Fibroblast of gingiva (primary cell): Measurements from ENCODE around the gene SREK1IP1.
A peak's percentile ranks its signal among the peaks of the same experiment; 100 is the strongest.
"Not testable (repeated sequence)": the region's sequence is repeated elsewhere in the genome, so short reads cannot be mapped to it uniquely, and the experiment has no call there.

Experiments
- DNase-seq: peaks from one replicate; pipeline ENCODE4 v3.0.0-alpha.2; 2011; ENCODE audit warnings: low read depth

The SREK1IP1 gene

DNA sequence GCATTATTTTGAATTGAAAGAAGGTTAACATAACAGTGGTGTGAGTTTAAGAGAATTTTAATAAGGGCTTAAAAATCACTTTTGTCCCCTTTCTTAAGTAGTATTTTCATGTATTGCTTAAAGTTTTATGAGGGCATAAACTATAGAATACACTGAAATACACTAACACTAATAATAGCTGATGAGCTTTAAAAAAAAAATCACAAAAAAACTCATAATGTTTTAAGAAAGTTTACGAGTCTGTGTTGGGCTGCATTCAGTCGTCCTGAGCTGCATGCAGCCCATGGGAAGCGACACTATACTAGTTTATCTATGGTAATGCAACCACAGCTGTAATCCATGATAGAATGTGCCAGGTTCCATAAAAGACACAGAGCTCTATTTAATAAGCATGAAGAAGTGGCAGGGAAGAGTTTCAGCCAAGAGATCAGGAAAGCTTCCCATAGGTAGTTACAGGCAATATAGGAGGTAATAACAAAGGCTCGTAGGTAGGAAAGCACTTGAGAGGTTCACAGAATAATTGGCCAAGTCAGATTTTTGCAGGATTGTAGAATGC lies 4.5 kb downstream of the SREK1IP1 start:
- DNase-seq: no peak

DNA sequence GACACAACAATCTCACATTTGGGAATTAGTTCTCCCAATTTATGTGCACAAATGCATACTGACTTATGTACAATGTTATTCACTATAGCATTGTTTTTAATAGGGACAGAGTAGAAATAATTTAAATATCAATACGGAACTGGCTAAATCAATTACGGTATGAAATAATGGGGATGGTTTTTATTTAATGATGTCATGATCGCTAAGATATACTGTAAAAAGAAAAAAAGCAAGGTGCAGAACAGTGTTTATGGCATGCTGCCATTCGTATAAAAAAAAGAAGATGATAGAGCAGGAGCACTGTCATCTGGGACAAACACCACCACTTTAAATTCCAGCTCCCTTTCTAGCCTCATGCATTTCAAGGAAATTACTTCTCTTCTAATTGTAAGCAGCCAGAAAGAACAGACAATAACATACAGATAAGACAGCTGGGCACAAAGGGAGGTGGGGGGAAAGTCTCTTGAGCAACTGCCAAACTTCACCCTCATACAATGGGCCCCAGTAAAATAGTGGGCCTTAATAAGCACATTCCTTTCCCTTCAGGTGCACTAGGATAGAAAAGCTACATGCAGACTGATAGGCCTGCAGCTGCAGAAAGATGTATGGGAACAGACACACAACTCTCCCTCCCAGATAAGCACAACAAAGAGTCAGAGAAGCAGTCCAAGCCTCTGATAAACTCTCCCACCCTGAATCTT lies 8.4 kb downstream of the SREK1IP1 start:
- no peak for DNase-seq

DNA sequence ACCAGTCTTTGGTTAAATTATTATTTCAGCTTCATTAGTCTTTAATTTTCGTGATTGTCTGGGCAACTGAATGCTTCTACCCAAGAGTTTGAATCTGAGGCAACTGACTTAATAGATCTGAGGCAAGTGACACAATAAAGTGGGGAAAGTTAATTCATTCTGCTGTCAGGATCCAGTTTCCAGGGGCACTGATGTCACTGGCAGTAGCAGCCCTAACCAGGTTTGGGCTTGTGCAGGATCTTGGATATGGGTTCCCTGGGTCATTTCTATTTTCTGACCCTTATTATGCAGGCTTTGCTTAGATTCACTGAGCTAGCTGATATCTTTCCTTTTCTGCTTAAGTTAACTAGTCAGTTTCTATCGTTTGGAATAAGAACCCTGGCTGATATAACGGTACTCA lies 9.6 kb downstream of the SREK1IP1 start:
- no peak for DNase-seq

DNA sequence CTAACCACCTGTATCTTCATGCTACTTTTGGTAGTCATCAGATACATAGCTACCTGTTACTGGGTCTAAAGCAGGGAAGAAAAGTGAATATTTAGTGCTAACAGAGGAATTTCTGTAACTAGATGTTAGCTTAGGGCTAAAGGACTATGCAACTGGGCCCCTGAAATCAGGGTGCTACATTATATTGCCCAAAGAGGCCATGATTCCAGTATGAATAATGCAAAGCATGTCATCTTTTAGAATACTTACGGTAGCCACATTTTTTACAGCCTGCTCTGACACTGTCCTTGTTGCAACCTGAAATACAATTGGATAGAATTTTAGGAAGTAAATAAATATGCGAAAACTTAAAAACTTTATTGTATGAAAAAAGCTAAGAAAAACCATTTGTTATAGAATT lies 14.4 kb downstream of the SREK1IP1 start:
- no peak for DNase-seq

DNA sequence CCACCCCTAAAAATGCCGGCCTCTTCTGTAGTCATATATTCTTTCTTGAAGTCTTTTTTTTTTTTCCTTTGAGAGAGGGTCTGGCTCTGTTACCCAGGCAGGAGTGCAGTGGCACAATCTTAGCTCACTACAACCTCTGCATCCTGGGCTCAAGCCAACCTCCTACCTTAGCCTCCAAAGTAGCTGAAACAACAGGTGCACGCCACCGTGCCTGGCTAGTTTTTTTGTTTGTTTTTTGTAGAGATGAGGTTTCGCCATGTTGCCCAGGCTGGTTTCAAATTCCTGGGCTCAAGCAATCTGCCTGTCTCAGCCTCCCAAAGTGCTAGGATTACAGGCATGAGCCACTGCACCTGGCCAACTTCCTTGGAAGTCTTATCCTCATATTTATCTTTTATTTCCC lies 19.1 kb downstream of the SREK1IP1 start:
- no peak for DNase-seq

DNA sequence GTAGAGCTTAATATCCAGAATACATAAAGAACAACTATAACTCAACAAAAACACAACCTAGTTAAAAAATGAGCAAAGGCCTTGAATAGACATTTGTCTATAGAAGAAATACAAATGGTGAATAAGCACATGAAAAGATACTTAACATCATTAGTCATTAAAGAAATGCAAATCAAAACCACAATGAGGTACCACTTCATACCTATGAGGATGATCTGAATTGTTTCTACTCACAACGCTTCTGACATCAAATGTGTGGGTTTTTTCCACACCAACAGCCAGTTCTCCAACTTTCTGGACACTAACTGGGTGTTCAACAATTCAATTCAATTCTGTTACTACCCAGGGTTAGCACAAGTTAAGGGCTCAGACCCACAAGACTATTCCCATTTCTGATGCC lies 22.0 kb downstream of the SREK1IP1 start:
- no peak for DNase-seq

DNA sequence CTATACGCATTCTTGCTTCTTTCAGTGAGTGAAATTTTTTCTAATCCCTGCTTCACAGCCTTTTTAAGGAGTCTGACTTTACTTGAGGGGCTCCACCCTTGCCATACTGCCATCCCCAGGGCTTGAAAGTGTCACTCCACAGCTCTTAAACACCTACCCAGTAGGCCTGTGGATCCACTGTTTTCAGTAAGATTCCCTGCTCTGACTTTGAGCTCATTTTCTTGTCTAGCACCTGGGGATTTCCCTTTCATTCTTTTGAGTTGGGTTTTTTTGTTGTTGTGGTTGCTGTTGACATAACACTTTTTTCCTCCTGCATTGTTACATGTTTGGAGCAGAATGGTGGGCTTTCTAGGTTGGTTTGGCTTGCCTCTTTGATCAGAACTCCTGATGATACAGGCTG lies 23.6 kb downstream of the SREK1IP1 start:
- no peak for DNase-seq

DNA sequence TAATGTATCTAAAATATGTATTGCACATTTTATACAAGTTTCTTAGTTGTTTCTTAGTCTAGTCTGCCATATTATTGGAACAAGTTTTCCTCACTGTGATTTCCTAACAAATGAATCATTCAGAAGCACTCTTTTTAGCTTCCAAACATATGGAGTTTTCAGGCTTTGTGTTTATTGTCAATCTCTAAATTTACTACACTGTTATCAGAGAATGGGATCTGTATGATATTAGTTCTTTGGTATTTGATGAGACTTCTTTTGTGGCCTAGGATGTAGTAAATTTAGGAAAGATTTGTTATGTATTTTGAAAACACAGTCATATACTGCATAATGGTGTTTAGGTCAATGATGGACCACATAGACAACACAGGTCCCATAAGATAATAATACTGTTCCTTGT lies 25.7 kb downstream of the SREK1IP1 start:
- DNase-seq: no peak

DNA sequence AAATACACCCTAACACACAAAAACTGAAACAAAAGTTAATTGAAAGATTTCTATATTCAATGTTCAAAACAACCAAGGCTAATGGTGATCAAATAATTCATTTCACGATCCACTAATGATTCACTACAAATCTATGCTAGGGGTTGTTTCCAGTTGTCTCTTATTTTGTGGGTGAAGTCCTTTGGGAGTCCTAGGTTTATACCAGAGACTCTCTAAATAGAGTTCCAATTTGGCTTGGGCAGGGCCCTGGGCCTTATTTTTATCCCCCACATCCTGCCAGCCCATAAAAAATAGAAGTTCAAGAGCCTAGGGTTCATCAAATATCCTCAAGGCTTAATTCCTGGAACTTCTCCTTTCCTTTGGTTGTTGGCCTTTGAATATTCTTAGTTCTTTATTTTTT lies 26.1 kb downstream of the SREK1IP1 start:
- no peak for DNase-seq

DNA sequence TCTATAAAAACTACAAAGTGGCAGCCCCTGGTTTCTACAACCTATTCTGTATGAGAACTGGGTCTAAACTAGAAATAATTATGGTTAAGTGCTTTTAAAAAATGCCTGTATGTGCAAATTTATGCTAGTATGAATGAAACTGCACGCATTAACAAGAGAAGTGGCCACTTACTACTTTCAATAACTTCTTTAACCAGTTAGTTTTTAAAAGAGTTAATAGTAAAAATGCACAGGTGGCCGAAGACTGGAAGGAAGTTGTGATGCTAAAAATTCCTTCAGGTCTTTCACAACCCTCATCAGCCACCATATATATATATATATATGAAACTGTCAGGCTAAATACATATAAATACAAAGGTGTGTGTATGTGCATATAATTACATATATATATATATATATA lies 41.3 kb downstream of the SREK1IP1 start:
- DNase-seq: no peak

DNA sequence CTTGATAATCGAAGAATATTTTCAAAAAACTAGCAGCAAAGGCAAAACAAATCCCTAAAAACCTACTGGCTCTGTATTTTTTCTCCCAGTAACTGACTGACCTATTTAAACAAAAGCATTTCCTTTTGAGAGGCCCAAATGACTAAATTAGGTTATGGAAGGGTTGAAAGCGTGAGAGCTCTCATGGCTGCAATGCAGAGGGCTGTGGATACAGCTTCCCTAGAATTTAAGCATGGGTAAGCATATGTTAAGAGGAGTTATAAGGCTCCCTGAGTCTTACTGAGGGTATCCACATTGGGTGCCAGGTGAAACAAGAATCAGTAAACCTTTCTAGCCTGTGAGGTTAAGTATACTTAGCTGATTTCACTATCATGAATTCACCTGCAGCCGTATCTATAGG lies 45.9 kb downstream of the SREK1IP1 start:
- DNase-seq: no peak

DNA sequence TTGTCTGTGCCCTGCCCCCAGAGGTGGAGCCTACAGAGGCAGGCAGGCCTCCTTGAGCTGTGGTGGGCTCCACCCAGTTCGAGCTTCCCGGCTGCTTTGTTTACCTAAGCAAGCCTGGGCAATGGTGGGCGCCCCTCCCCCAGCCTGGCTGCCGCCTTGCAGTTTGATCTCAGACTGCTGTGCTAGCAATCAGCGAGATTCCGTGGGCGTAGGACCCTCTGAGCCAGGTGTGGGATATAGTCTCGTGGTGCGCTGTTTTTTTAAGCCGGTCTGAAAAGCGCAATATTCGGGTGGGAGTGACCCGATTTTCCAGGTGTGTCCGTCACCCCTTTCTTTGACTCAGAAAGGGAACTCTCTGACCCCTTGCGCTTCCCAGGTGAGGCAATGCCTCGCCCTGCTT lies 54.0 kb downstream of the SREK1IP1 start:
- not testable (repeated sequence) for DNase-seq

DNA sequence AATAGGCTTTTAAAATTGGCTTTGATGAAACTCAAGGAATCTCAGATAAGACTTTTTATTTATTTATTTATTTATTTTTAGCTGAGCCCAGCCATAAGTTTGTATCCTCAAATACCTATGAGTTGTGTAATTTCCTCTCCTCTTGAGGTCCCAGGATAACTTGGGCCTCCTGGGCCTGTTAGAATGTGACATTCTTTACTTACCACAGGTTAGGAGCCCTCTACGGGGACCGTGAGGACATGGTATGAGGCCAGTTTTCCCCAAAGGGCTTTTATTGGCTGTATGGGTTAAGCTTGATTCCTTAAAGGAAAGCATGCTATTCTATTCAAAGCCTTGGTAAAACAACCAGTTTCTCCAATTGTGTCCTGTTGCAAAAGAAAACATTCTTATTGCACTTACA lies 61.3 kb downstream of the SREK1IP1 start:
- no peak for DNase-seq

DNA sequence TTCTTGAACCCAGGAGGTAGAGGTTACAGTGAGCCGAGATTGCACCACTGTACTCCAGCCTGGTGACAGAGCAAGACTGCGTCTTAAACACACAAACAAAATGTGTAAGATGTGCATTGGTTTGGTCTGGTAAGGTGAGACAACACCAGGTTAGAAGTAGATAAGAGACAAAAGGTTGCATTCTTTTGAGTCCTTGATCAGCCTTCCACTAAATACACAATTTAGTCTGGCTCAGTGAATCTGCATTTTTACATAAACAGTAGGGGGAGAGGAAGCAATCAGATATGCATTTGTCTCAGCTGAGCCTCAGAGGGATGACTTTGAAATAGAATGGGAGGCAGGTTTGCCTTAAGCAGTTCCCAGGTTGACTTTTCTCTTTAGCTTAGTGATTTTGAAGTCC lies 62.4 kb downstream of the SREK1IP1 start:
- not testable (repeated sequence) for DNase-seq

DNA sequence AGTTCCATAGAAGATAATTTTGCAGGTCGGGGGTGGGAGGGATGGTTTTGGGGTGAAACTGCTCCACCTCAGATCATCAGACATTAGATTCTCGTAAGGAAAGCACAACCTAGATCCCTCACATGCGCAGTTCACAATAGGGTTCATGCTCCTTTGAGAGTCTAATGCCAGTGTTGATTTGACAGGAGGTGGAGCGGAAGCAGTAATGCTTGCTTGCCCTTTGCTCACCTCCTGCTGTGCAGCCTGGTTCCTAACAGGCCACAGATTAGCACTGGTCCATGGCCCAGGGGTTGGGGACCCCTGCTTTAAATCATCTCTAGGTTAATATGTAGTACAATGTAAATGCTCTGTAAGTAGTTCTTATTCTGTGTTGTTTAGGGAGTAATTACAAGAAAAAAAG lies 67.7 kb downstream of the SREK1IP1 start:
- DNase-seq: no peak

DNA sequence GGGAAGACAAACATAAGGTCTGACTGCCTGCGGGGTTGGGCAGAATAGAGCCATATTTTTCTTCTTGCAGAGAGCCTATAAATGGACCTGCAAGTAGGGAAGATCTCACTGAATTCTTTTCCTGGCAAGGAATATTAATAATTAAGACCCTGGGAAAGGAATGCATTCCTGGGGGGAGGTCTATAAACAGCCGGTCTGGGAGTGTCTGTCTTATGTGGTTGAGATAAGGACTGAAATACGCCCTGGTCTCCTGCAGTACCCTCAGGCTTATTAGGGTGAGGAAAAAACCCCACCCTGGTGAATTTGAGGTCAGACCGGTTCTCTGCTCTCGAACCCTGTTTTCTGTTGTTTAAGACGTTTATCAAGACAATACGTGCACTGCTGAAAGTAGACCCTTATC lies 72.1 kb downstream of the SREK1IP1 start:
- not testable (repeated sequence) for DNase-seq

DNA sequence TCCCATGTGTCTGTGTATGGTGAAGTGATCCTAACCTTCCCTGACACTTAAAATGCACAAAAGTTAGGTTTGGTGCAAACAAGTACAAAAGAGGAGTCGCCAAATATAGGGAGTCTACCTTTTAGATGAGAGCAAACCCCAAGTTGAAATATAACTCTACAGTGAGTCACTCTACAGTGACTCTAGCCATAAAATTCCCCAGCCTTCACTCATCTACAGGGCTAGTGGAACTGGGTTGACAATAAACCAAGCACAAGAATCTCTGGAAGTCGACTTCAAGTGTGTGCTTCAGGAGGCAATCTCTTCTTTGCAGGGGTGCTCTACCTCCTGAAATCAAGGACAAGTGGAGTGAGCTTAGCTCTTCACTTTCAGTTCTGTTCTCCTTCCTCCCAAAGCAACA lies 74.9 kb downstream of the SREK1IP1 start:
- no peak for DNase-seq

DNA sequence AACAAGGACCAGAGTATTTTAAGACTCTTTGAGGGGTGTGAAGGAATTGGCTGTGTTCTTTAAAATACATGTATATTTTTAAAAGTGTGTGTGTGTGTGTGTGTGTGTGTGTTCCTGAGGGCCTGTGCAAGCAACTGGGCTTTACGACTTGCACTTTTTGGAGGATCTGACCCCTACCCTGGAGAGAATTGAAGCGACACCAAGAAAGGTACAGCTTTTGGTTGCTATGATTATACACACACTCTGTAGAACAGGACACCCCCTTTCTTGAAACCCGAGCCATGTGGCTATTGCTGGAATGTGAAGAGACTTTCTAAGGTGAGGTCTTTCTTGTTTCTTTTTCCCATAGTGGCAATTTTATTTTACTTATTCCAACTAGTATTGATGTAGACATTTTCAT lies 77.2 kb downstream of the SREK1IP1 start:
- no peak for DNase-seq

DNA sequence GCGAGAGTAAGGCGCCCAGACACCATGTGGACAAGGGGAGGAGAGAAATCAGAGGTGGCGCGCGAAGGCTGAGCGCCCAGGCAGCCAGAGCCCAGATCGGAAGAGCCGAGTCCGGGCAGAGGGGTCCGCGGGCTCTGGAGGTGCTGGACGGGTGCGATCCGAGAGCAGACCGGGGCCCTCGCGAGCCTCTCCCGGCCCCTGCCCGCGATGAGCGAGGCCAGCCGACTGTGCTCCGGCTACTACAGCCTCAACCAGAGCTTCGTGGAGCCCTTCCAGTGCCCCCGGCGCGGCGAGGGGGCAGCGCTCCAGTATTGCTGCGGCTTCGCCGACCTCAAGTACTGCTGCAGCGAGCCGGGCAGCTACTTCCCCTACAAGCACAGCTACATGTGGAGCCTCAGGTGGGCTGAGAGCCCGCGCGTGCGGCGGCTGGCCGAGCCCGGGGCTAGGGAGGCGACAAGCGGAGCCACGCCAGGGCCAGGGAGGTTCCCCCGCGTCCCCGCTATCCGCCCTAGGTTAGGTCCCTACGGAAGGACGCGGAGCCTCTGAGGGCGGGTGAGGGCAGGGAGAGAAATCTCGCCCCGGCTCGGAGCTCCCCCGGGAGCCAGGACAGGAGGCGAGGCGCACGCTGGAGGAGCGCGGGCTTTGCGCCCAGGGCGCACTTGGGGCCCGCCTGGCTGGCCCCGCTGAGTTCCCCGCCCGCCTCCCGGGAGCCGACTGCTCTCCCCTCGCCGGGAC lies 77.9 kb downstream of the SREK1IP1 start, which contains the start of gene SHISAL2B:
Gene SHISAL2B, plus strand, starts transcription at position 87 of the 735 bp plus-strand sequence. Its CDS starts 121 bp downstream, at position 208.
- peak; percentile 14 for DNase-seq

DNA sequence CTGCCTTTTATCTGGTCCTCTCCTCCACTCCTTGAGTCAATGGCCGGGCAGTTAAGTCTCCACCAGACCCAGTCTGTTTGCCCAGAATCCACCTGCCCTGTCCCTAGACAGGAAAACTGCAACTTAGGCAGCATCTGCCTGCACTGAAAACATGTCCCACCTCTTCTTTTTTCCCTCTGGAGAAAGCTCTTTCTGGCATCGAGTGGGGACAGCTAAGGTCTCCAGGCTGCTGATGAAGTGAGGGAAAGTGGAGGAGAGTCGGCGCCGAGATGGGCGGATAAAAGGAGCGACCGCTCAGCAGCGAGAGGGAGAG lies 78.4 kb downstream of the SREK1IP1 start:
- no peak for DNase-seq

DNA sequence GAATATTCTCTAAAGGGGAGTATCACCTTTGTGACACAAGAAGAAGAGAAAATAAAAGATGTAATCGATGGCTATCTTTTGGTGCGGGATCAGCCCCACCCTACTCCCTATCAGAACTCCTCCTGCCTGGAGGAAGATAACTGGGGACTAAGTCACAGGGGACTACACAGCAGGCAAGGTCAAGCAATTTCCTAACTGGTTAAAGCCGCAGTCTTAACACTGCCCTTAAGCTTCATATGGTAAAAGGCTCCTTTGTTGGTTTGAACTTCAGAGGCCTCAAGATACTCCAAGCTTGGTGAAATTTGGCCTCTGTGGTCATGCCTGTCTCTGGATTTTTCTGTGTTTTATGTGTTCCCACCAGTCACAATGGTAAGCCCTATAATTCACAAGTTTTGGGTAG lies 79.5 kb downstream of the SREK1IP1 start:
- no peak for DNase-seq

DNA sequence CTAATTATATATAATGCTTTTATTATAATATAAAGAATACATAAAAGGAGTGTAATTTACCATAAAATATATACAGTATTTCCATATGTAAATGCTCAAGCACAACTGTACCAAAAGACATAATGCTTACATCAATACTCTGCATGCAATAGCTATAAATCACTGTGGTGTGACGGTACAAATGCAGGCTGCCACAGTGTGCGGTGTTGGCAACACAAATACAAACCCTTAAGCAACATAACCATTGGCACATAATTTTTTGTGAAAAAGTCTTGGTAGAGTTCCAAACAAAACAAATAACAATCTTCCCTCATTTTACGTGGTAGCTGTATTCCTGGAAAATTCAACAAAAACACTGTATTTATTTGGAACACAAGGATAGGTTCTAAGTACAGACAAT lies 80.1 kb downstream of the SREK1IP1 start:
- DNase-seq: no peak

DNA sequence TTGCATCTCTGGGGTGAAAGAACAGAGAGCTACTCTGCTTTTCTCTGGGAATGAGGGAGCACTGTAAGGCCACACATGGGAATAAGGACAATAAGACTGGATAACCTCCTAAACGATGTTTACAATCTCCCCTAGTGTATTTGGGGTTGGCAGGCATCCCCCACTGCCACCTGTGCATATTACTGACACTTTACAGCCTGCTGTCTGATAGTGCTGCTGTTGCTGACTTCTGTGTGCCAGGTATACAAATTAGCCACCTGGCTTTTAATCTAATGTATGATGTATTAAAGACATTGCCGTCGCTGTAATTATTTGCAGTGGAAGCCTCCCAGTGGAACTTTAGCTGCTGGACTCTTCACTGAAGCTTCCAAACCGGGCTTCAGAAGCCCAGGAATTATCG lies 82.6 kb downstream of the SREK1IP1 start:
- DNase-seq: no peak

DNA sequence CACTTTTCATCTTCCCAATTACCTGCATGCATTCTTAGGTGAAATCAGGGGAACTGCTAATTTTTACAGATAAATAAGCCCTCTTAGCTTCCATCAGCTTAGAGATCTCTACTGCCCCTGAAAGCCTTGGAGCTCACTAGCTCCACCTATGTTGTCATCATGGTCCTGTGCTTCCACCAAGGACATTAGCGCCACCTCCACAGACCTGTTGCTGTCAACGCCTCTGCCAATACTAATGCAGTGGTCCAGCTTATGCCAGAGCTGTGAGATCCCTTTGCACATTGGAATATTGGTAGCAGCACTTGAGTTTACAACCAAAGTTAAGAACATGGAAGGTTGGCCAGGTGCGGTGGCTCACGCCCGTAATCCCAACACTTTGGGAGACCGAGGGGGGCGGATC lies 85.9 kb downstream of the SREK1IP1 start:
- no peak for DNase-seq
